ENCODE data around the gene HS3ST5.

DNA sequence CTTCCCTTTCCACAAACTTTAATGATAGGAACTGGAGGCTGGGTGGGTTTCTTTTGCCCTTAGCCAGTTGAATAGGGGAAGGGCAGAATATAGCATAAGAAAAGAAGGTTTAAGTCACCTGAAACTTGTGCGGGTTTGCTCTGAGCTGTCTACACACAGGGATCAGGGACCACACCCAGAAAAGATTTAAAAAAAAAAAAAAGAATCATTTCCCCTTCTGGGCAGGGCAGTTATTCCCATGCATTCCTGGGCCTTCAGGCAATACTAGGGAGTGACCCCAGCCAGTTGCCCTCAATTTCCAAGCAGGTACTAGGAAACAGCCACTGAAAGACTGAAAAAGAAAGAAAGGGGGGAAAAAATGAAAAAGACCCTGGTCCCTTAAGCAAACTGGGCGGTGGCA, 332.3 kb downstream of the HS3ST5 start:
- TF ChIP-seq, protein P1, sequence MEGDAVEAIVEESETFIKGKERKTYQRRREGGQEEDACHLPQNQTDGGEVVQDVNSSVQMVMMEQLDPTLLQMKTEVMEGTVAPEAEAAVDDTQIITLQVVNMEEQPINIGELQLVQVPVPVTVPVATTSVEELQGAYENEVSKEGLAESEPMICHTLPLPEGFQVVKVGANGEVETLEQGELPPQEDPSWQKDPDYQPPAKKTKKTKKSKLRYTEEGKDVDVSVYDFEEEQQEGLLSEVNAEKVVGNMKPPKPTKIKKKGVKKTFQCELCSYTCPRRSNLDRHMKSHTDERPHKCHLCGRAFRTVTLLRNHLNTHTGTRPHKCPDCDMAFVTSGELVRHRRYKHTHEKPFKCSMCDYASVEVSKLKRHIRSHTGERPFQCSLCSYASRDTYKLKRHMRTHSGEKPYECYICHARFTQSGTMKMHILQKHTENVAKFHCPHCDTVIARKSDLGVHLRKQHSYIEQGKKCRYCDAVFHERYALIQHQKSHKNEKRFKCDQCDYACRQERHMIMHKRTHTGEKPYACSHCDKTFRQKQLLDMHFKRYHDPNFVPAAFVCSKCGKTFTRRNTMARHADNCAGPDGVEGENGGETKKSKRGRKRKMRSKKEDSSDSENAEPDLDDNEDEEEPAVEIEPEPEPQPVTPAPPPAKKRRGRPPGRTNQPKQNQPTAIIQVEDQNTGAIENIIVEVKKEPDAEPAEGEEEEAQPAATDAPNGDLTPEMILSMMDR (conservative IDR thresholded peaks at IDR 0.05 in 1 of 2, IDR thresholded peaks at IDR 0.05 in 1 of 2; ENCODE audit: low read depth in 1 of 2, low read length in 2 of 2) = no peak
- no peak for TF ChIP-seq EZH2 (IDR thresholded peaks at IDR 0.05; ENCODE audit: low read length, missing control alignments)

Data from fibroblast of lung (primary cell).